ENCODE data around the gene TRIP13.
"Not testable (repeated sequence)": the region's sequence is repeated elsewhere in the genome, so short reads cannot be mapped to it uniquely, and the experiment has no call there.

Gene TRIP13

GRCh38 chr5:892394-893136 is at the start of gene TRIP13, which contains the start of gene BRD9:
TRIP13 (plus strand) TSS chr5:892884; CDS start chr5:892999, 115 bp downstream.
BRD9 (minus strand) TSS chr5:892801; CDS start chr5:892657, 144 bp downstream.
- Histone ChIP-seq H3K9me3 (ENCODE audit: control insufficient read depth, insufficient read depth, low read length) (no peaks in the 10 kb centered on the region), H3K36me3 (ENCODE audit: control insufficient read depth, insufficient read depth, low read length) (peaks cover 72% of the 10 kb centered on the region), H3K27ac (ENCODE audit: low read depth, low read length) (peak within 1 kb of the TSS; percentile 91), H3K4me1 (ENCODE audit: control insufficient read depth, insufficient read depth, low read length) (peaks cover 9% of the 10 kb centered on the region; the same call in 1 of the 2 replicates), H3K9ac (ENCODE audit: low read depth, low read length) (peak within 1 kb of the TSS; percentile 94), H3K27me3 (ENCODE audit: control insufficient read depth, insufficient read depth, low read length) (no peaks in the 10 kb centered on the region), H3K4me3 (ENCODE audit: low read depth, low read length) (peak within 1 kb of the TSS; percentile 89)

GRCh38 chr5:843371-843770 is 49.3 kb upstream of the TRIP13 start:
- H3K9ac ChIP-seq (ENCODE audit: low read depth, low read length); H3K36me3 ChIP-seq (ENCODE audit: control insufficient read depth, insufficient read depth, low read length); H3K4me1 ChIP-seq (ENCODE audit: control insufficient read depth, insufficient read depth, low read length); H3K9me3 ChIP-seq (ENCODE audit: control insufficient read depth, insufficient read depth, low read length); H3K4me3 ChIP-seq (ENCODE audit: low read depth, low read length); H3K27me3 ChIP-seq (ENCODE audit: control insufficient read depth, insufficient read depth, low read length); H3K27ac ChIP-seq (ENCODE audit: low read depth, low read length): not testable (repeated sequence)

- not testable (repeated sequence) for H3K9me3 ChIP-seq (ENCODE audit: control insufficient read depth, insufficient read depth, low read length); H3K36me3 ChIP-seq (ENCODE audit: control insufficient read depth, insufficient read depth, low read length); H3K9ac ChIP-seq (ENCODE audit: low read depth, low read length); H3K27me3 ChIP-seq (ENCODE audit: control insufficient read depth, insufficient read depth, low read length); H3K4me1 ChIP-seq (ENCODE audit: control insufficient read depth, insufficient read depth, low read length); H3K4me3 ChIP-seq (ENCODE audit: low read depth, low read length); H3K27ac ChIP-seq (ENCODE audit: low read depth, low read length)
Measured at GRCh38 chr5:843926-844325, 48.8 kb upstream of the TRIP13 start.

- H3K9ac ChIP-seq (ENCODE audit: low read depth, low read length); H3K9me3 ChIP-seq (ENCODE audit: control insufficient read depth, insufficient read depth, low read length); H3K4me3 ChIP-seq (ENCODE audit: low read depth, low read length); H3K27ac ChIP-seq (ENCODE audit: low read depth, low read length); H3K4me1 ChIP-seq (ENCODE audit: control insufficient read depth, insufficient read depth, low read length); H3K27me3 ChIP-seq (ENCODE audit: control insufficient read depth, insufficient read depth, low read length); H3K36me3 ChIP-seq (ENCODE audit: control insufficient read depth, insufficient read depth, low read length): not testable (repeated sequence)
Measured at GRCh38 chr5:844426-844825, 48.3 kb upstream of the TRIP13 start.

GRCh38 chr5:845031-845675 is 47.5 kb upstream of the TRIP13 start:
- H3K9me3 ChIP-seq (ENCODE audit: control insufficient read depth, insufficient read depth, low read length); H3K9ac ChIP-seq (ENCODE audit: low read depth, low read length); H3K36me3 ChIP-seq (ENCODE audit: control insufficient read depth, insufficient read depth, low read length); H3K27ac ChIP-seq (ENCODE audit: low read depth, low read length); H3K4me3 ChIP-seq (ENCODE audit: low read depth, low read length); H3K27me3 ChIP-seq (ENCODE audit: control insufficient read depth, insufficient read depth, low read length); H3K4me1 ChIP-seq (ENCODE audit: control insufficient read depth, insufficient read depth, low read length): not testable (repeated sequence)

- not testable (repeated sequence) for H3K27ac ChIP-seq (ENCODE audit: low read depth, low read length); H3K27me3 ChIP-seq (ENCODE audit: control insufficient read depth, insufficient read depth, low read length); H3K4me1 ChIP-seq (ENCODE audit: control insufficient read depth, insufficient read depth, low read length); H3K9me3 ChIP-seq (ENCODE audit: control insufficient read depth, insufficient read depth, low read length); H3K9ac ChIP-seq (ENCODE audit: low read depth, low read length); H3K36me3 ChIP-seq (ENCODE audit: control insufficient read depth, insufficient read depth, low read length); H3K4me3 ChIP-seq (ENCODE audit: low read depth, low read length)
Measured at GRCh38 chr5:845676-846601, 46.7 kb upstream of the TRIP13 start.

- H3K4me1 ChIP-seq (ENCODE audit: control insufficient read depth, insufficient read depth, low read length); H3K4me3 ChIP-seq (ENCODE audit: low read depth, low read length); H3K9ac ChIP-seq (ENCODE audit: low read depth, low read length); H3K36me3 ChIP-seq (ENCODE audit: control insufficient read depth, insufficient read depth, low read length); H3K27me3 ChIP-seq (ENCODE audit: control insufficient read depth, insufficient read depth, low read length); H3K9me3 ChIP-seq (ENCODE audit: control insufficient read depth, insufficient read depth, low read length); H3K27ac ChIP-seq (ENCODE audit: low read depth, low read length): not testable (repeated sequence)
Measured at GRCh38 chr5:846602-847091, 46.0 kb upstream of the TRIP13 start.

GRCh38 chr5:847212-847611 is 45.5 kb upstream of the TRIP13 start:
- not testable (repeated sequence) for H3K36me3 ChIP-seq (ENCODE audit: control insufficient read depth, insufficient read depth, low read length); H3K4me3 ChIP-seq (ENCODE audit: low read depth, low read length); H3K27me3 ChIP-seq (ENCODE audit: control insufficient read depth, insufficient read depth, low read length); H3K9me3 ChIP-seq (ENCODE audit: control insufficient read depth, insufficient read depth, low read length); H3K27ac ChIP-seq (ENCODE audit: low read depth, low read length); H3K9ac ChIP-seq (ENCODE audit: low read depth, low read length); H3K4me1 ChIP-seq (ENCODE audit: control insufficient read depth, insufficient read depth, low read length)

- not testable (repeated sequence) for H3K27ac ChIP-seq (ENCODE audit: low read depth, low read length); H3K36me3 ChIP-seq (ENCODE audit: control insufficient read depth, insufficient read depth, low read length); H3K9ac ChIP-seq (ENCODE audit: low read depth, low read length); H3K4me1 ChIP-seq (ENCODE audit: control insufficient read depth, insufficient read depth, low read length); H3K9me3 ChIP-seq (ENCODE audit: control insufficient read depth, insufficient read depth, low read length); H3K27me3 ChIP-seq (ENCODE audit: control insufficient read depth, insufficient read depth, low read length); H3K4me3 ChIP-seq (ENCODE audit: low read depth, low read length)
Measured at GRCh38 chr5:847736-848135, 44.9 kb upstream of the TRIP13 start.

- Histone ChIP-seq H3K4me3 (ENCODE audit: low read depth, low read length) (no peak overlapping the region), H3K9ac (ENCODE audit: low read depth, low read length) (no peak overlapping the region), H3K36me3 (ENCODE audit: control insufficient read depth, insufficient read depth, low read length) (no peaks in the 10 kb centered on the region), H3K27me3 (ENCODE audit: control insufficient read depth, insufficient read depth, low read length) (no peaks in the 10 kb centered on the region), H3K27ac (ENCODE audit: low read depth, low read length) (no peak overlapping the region), H3K4me1 (ENCODE audit: control insufficient read depth, insufficient read depth, low read length) (no peaks in the 10 kb centered on the region), H3K9me3 (ENCODE audit: control insufficient read depth, insufficient read depth, low read length) (no peaks in the 10 kb centered on the region)
Measured at GRCh38 chr5:848671-849111, 44.0 kb upstream of the TRIP13 start.

Measured in HUES48 (cell line).